H9 (cell line): ENCODE results near the gene C2orf72. TPM values are rescaled to one million over a fixed set of nuclear protein-coding genes. Genes with fewer than 3 reads are reported as not detected.

Experiments used
- DNase-seq: peaks from one replicate; pipeline ENCODE4 v3.0.0-alpha.2; 2017
- H2AFZ ChIP-seq: one replicate; pipeline ENCODE4 v1.6.1; 2013; ENCODE audit warnings: mild to moderate bottlenecking, low read length, control low read depth, moderate library complexity
- H2AK5ac ChIP-seq: 2 replicates; pipeline ENCODE4 v1.6.1; 2013; ENCODE audit warnings: low read length, control low read depth, mixed read lengths; ENCODE audit not compliant: insufficient read length
- H2BK120ac ChIP-seq: one replicate; pipeline ENCODE4 v1.6.1; 2013; ENCODE audit warnings: low read depth, mild to moderate bottlenecking, low read length, control low read depth, inconsistent platforms; ENCODE audit not compliant: poor library complexity, severe bottlenecking
- H2BK12ac ChIP-seq: 2 replicates; pipeline ENCODE4 v1.6.1; 2013; ENCODE audit warnings: low read length, control low read depth, mixed read lengths, low read depth; ENCODE audit not compliant: insufficient read length
- H2BK15ac ChIP-seq: 2 replicates; pipeline ENCODE4 v1.6.1; 2013; ENCODE audit warnings: low read depth, low read length, control low read depth
- H2BK20ac ChIP-seq: one replicate; pipeline ENCODE4 v1.6.1; 2013; ENCODE audit warnings: low read depth, mild to moderate bottlenecking, low read length, control low read depth, inconsistent platforms; ENCODE audit not compliant: poor library complexity, severe bottlenecking
- H2BK5ac ChIP-seq: 2 replicates; pipeline ENCODE4 v1.6.1; 2013; ENCODE audit warnings: low read length, control low read depth, mixed read lengths; ENCODE audit not compliant: insufficient read length
- H3K14ac ChIP-seq: 2 replicates; pipeline ENCODE4 v1.6.1; 2013; ENCODE audit warnings: low read length, control low read depth; ENCODE audit not compliant: insufficient read depth
- H3K18ac ChIP-seq: 2 replicates; pipeline ENCODE4 v1.6.1; 2013; ENCODE audit warnings: low read depth, mild to moderate bottlenecking, mixed read lengths, low read length, control low read depth; ENCODE audit not compliant: insufficient read length
- H3K23ac ChIP-seq: 2 replicates; pipeline ENCODE4 v1.6.1; 2013; ENCODE audit warnings: low read length, control low read depth, mixed read lengths, low read depth; ENCODE audit not compliant: insufficient read length
- H3K23me2 ChIP-seq: 2 replicates; pipeline ENCODE4 v1.6.1; 2013; ENCODE audit warnings: low read depth, mild to moderate bottlenecking, mixed read lengths, low read length, control low read depth; ENCODE audit not compliant: insufficient read length, poor library complexity, severe bottlenecking
- H3K27ac ChIP-seq: 2 replicates; pipeline ENCODE4 v1.5.1; 2013; ENCODE audit warnings: low read length, control low read depth, mixed read lengths, low read depth; ENCODE audit not compliant: insufficient read length
- H3K27me3 ChIP-seq: 2 replicates; pipeline ENCODE4 v1.6.1; 2013; ENCODE audit warnings: low read length, control low read depth, inconsistent platforms; ENCODE audit not compliant: insufficient read depth
- H3K4ac ChIP-seq: 2 replicates; pipeline ENCODE4 v1.6.1; 2013; ENCODE audit warnings: low read depth, mild to moderate bottlenecking, control low read depth, inconsistent platforms, low read length, moderate library complexity
- H3K4me1 ChIP-seq: 2 replicates; pipeline ENCODE4 v1.6.1; 2013; ENCODE audit warnings: low read length, control low read depth, inconsistent platforms; ENCODE audit not compliant: insufficient read depth
- H3K4me2 ChIP-seq: 2 replicates; pipeline ENCODE4 v1.6.1; 2013; ENCODE audit warnings: low read length, control low read depth, mixed read lengths; ENCODE audit not compliant: insufficient read length, insufficient read depth
- H3K56ac ChIP-seq: 2 replicates; pipeline ENCODE4 v1.6.1; 2013; ENCODE audit warnings: low read depth, mild to moderate bottlenecking, mixed read lengths, low read length, control low read depth; ENCODE audit not compliant: insufficient read length
- H3K79me1 ChIP-seq: 2 replicates; pipeline ENCODE4 v1.6.1; 2013; ENCODE audit warnings: low read depth, mild to moderate bottlenecking, moderate library complexity, low read length, control low read depth, inconsistent platforms; ENCODE audit not compliant: insufficient read depth, poor library complexity, severe bottlenecking
- H3K79me2 ChIP-seq: 2 replicates; pipeline ENCODE4 v1.6.1; 2013; ENCODE audit warnings: low read length, control low read depth, inconsistent platforms; ENCODE audit not compliant: insufficient read depth
- H3K9ac ChIP-seq: 2 replicates; pipeline ENCODE4 v1.6.1; 2013; ENCODE audit warnings: low read length, control low read depth, mixed read lengths; ENCODE audit not compliant: insufficient read length; ENCODE audit errors: extremely low read depth
- H3K9me3 ChIP-seq: one replicate; pipeline ENCODE4 v1.6.1; 2013; ENCODE audit warnings: low read depth, low read length, inconsistent platforms; ENCODE audit not compliant: control insufficient read depth
- H3T11ph ChIP-seq: one replicate; pipeline ENCODE4 v1.6.1; 2013; ENCODE audit warnings: mild to moderate bottlenecking, low read length, control low read depth, inconsistent platforms
- H4K20me1 ChIP-seq: one replicate; pipeline ENCODE4 v1.6.1; 2013; ENCODE audit not compliant: control insufficient read depth, insufficient read length, insufficient read depth
- H4K5ac ChIP-seq: 2 replicates; pipeline ENCODE4 v1.6.1; 2013; ENCODE audit warnings: low read depth, mild to moderate bottlenecking, mixed read lengths, low read length, control low read depth; ENCODE audit not compliant: insufficient read length
- H4K8ac ChIP-seq: replicated peaks from 2 replicates; pipeline ENCODE4 v1.6.1; 2013; ENCODE audit warnings: low read length, control low read depth, mixed read lengths, low read depth; ENCODE audit not compliant: insufficient read length
- H4K91ac ChIP-seq: 2 replicates; pipeline ENCODE4 v1.6.1; 2013; ENCODE audit warnings: low read depth, mild to moderate bottlenecking, moderate library complexity, mixed read lengths, low read length, control low read depth; ENCODE audit not compliant: insufficient read length
- H3K27ac Mint-ChIP-seq, 3 experiments: 2 replicates in 2 of 3; 3 replicates in 1 of 3; pipeline ENCODE4 v1.8.0; 2020 to 2021; ENCODE audit warnings: mixed read lengths in 3 of 3, mild to moderate bottlenecking in 1 of 3, moderate library complexity in 1 of 3
- H3K27me3 Mint-ChIP-seq: 2 replicates; pipeline ENCODE4 v1.8.0; 2021; ENCODE audit warnings: low read depth, mild to moderate bottlenecking, moderate library complexity, mixed read lengths
- H3K36me3 Mint-ChIP-seq, 3 experiments: 2 replicates in 2 of 3; 3 replicates in 1 of 3; pipeline ENCODE4 v1.8.0; 2020 to 2021; ENCODE audit warnings: low read depth in 3 of 3, mixed read lengths in 3 of 3; ENCODE audit not compliant: insufficient read depth in 1 of 3
- H3K4me1 Mint-ChIP-seq, 2 experiments: 2 replicates each; pipeline ENCODE4 v1.8.0; 2020; ENCODE audit warnings: mixed read lengths in 2 of 2
- H3K4me3 Mint-ChIP-seq, 2 experiments: 2 replicates in 1 of 2; 3 replicates in 1 of 2; pipeline ENCODE4 v1.8.0; 2020 to 2021; ENCODE audit warnings: mild to moderate bottlenecking in 2 of 2, mixed read lengths in 2 of 2, moderate library complexity in 1 of 2
- H3K9me3 Mint-ChIP-seq, 2 experiments: 2 replicates in 1 of 2; 3 replicates in 1 of 2; pipeline ENCODE4 v1.8.0; 2020; ENCODE audit warnings: mild to moderate bottlenecking in 2 of 2, mixed read lengths in 2 of 2, moderate library complexity in 1 of 2
- WGBS: extraction: QIAGEN DNeasy Blood & Tissue Kit; methylation state at CpG from one replicate; pipeline ENCODE4 v1.1.7; 2013; ENCODE audit warnings: missing lambda C conversion rate, low lambda C conversion rate, mixed read lengths; ENCODE audit not compliant: insufficient read length; ENCODE audit errors: extremely low coverage; 5-methylcytosine and 5-hydroxymethylcytosine counted together
- total RNA-seq: library from RNA; stranded (reverse); gene quantifications from 2 replicates; pipeline ENCODE4 v1.2.1, GENCODE V29; 2021
- TF ChIP-seq, protein P1 (sequence below): fragments of 200-600 bp; sonication (generic); conservative IDR thresholded peaks from 3 replicates; pipeline ENCODE4 v1.8.0; 2021; ENCODE audit warnings: antibody characterized with exemption, mild to moderate bottlenecking

The C2orf72 gene
- total RNA-seq, 1 experiment from 2014 or later = 1.0 TPM

- Histone ChIP-seq H3K79me2 (no peaks in the 10 kb centered on the region), H2BK120ac (no peak overlapping the region), H3K23me2 (no peaks in the 10 kb centered on the region), H3K4ac (no peak overlapping the region), H3K9me3 (no peaks in the 10 kb centered on the region), H3K14ac (no peak overlapping the region), H4K20me1 (no peaks in the 10 kb centered on the region), H3K27me3 (no peaks in the 10 kb centered on the region; the same call in 1 of the 2 replicates), H3K4me1 (no peaks in the 10 kb centered on the region), H2AFZ (no peak overlapping the region), H3K56ac (no peak overlapping the region), H2BK12ac (no peak overlapping the region), H3K9ac (no peak overlapping the region), H4K5ac (no peak overlapping the region), H3K27ac (no peak overlapping the region), H3K18ac (no peak overlapping the region), H2BK20ac (no peak overlapping the region), H3K4me2 (no peak overlapping the region), H3T11ph (no peak overlapping the region), H2BK15ac (no peak overlapping the region), H3K23ac (no peak overlapping the region), H3K79me1 (no peaks in the 10 kb centered on the region), H4K91ac (no peak overlapping the region), H4K8ac (no peak overlapping the region), H2BK5ac (no peak overlapping the region), H2AK5ac (no peak overlapping the region)
- WGBS = no CpG with 5 or more reads among the region's 3 CpGs
- Mint-ChIP-seq H3K36me3 (peaks cover 0 to 4% (median 0%) of the 10 kb centered on the region in 3 experiments; a peak in 1 of 7 replicates), H3K27me3 (peaks cover 47% of the 10 kb centered on the region), H3K9me3 (no peaks in the 10 kb centered on the region), H3K27ac (no peak overlapping the region), H3K4me3 (no peak overlapping the region), H3K4me1 (peaks cover 20 to 27% of the 10 kb centered on the region in 2 experiments)
- TF ChIP-seq, protein P1, sequence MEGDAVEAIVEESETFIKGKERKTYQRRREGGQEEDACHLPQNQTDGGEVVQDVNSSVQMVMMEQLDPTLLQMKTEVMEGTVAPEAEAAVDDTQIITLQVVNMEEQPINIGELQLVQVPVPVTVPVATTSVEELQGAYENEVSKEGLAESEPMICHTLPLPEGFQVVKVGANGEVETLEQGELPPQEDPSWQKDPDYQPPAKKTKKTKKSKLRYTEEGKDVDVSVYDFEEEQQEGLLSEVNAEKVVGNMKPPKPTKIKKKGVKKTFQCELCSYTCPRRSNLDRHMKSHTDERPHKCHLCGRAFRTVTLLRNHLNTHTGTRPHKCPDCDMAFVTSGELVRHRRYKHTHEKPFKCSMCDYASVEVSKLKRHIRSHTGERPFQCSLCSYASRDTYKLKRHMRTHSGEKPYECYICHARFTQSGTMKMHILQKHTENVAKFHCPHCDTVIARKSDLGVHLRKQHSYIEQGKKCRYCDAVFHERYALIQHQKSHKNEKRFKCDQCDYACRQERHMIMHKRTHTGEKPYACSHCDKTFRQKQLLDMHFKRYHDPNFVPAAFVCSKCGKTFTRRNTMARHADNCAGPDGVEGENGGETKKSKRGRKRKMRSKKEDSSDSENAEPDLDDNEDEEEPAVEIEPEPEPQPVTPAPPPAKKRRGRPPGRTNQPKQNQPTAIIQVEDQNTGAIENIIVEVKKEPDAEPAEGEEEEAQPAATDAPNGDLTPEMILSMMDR = no peak
- no peak for DNase-seq
Measured at GRCh38 chr2:231012463-231012862, 24.9 kb upstream of the C2orf72 start.
